Upper lobe of left lung (tissue), 6 donors: ENCODE results near the gene NECAB3. TPM values are rescaled to one million over a fixed set of nuclear protein-coding genes. Genes with fewer than 3 reads are reported as not detected.

Experiments
- ATAC-seq, 2 donors: fragments of 200-7000 bp; cut with Tn5 transposase; one replicate each; pipeline ENCODE4 v1.9.1; 2022; ENCODE audit warnings: mild to moderate bottlenecking in 2 of 2, moderate library complexity in 2 of 2; ENCODE audit not compliant: low FRiP score in 2 of 2
- DNase-seq, 2 donors: peaks; one replicate each; pipeline ENCODE4 v3.0.0-alpha.2; 2019 to 2020
- H3K27ac ChIP-seq, 4 donors: fragments of 200-600 bp; sonication (generic); one replicate each; pipeline ENCODE4 v1.5.1; 2016 to 2019
- H3K27me3 ChIP-seq, 4 donors: fragments of 200-600 bp; sonication (generic); one replicate each; pipeline ENCODE4 v1.5.1; 2017 to 2019
- H3K36me3 ChIP-seq, 4 donors: fragments of 200-600 bp; sonication (generic); one replicate each; pipeline ENCODE4 v1.5.1; 2016 to 2019
- H3K4me1 ChIP-seq, 4 donors: fragments of 200-600 bp; sonication (generic); one replicate each; pipeline ENCODE4 v1.5.1; 2018 to 2019
- H3K4me3 ChIP-seq, 4 donors: fragments of 200-600 bp; sonication (generic); one replicate each; pipeline ENCODE4 v1.5.1; 2017 to 2019; ENCODE audit warnings: mild to moderate bottlenecking in 2 of 4, moderate library complexity in 1 of 4
- H3K9me3 ChIP-seq, 4 donors: fragments of 200-600 bp; sonication (generic); one replicate each; pipeline ENCODE4 v1.5.1; 2018 to 2019
- EP300 ChIP-seq, 4 donors: sonication (generic); formaldehyde crosslinking; IDR thresholded peaks; one replicate each; pipeline ENCODE4 v1.5.1; 2017; ENCODE audit warnings: antibody characterized with exemption in 4 of 4, control low read depth in 2 of 4
- WGBS, 2 donors: methylation state at CpG; one replicate each; pipeline ENCODE4 v1.1.5; 2017 to 2018; 5-methylcytosine and 5-hydroxymethylcytosine counted together
- total RNA-seq, 6 donors: library from RNA; depleted of rRNA in 4 of 6; stranded (reverse); fragments of >200 nt in 4 of 6; gene quantifications; one replicate each; pipeline versions ENCODE4 v1.1.0 to v1.2.1, GENCODE V29; 2016 to 2021
- TF ChIP-seq, protein P1 (sequence below), 6 experiments: fragments of 450-650 bp in 4 of 6; fragments of 200-600 bp in 2 of 6; sonication (generic) in 2 of 6; IDR thresholded peaks; one replicate each; pipeline ENCODE4 v1.5.1; 2016 to 2019; ENCODE audit warnings: antibody characterized with exemption in 6 of 6
- donor health status: DM: no; HTN: no; CAD: no; lungs with moderate emphysema.
- donor health status: DM: no; HTN: yes; CAD: no; lungs with severe emphysema.

Gene NECAB3
- total RNA-seq, 6 donors from 2014 or later = 43.4 to 309 (median 90.6) TPM

DNA sequence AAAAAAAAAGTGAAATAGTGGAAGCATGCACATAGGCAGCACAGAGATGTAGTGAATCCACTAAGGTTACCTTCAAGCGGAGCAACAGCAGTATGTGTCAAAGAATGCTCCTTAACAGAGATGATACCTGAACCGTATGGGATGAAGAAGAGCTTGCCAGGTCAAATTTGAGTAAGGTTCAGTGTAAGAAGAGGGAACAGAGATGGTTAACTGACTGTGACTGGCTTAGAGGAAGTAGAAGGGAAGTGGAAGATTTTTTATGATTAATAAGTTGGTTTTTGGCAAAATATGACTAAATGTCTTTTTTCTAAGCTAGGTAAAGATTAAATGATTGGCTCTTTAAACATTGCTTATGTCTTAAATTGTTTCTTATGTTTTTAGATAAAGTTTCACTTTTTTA lies 64.7 kb downstream of the NECAB3 start:
- 96 to 98% methylated on average over 2 of the region's 2 CpGs for WGBS, 2 donors
- Histone ChIP-seq H3K4me3 (no peak overlapping the region), H3K9me3 (no peaks in the 10 kb centered on the region), H3K4me1 (peaks cover 0 to 4% (median 2%) of the 10 kb centered on the region in 4 donors), H3K27me3 (no peaks in the 10 kb centered on the region), H3K36me3 (peaks cover 7 to 51% (median 25%) of the 10 kb centered on the region in 4 donors), H3K27ac (no peak overlapping the region)
- DNase-seq = no peak
- no peak for TF ChIP-seq EP300 (IDR thresholded peaks at IDR 0.05)
- TF ChIP-seq, protein P1, sequence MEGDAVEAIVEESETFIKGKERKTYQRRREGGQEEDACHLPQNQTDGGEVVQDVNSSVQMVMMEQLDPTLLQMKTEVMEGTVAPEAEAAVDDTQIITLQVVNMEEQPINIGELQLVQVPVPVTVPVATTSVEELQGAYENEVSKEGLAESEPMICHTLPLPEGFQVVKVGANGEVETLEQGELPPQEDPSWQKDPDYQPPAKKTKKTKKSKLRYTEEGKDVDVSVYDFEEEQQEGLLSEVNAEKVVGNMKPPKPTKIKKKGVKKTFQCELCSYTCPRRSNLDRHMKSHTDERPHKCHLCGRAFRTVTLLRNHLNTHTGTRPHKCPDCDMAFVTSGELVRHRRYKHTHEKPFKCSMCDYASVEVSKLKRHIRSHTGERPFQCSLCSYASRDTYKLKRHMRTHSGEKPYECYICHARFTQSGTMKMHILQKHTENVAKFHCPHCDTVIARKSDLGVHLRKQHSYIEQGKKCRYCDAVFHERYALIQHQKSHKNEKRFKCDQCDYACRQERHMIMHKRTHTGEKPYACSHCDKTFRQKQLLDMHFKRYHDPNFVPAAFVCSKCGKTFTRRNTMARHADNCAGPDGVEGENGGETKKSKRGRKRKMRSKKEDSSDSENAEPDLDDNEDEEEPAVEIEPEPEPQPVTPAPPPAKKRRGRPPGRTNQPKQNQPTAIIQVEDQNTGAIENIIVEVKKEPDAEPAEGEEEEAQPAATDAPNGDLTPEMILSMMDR (IDR thresholded peaks at IDR 0.05) = no peak
- no peak for ATAC-seq

Other genes with a start within 250 kb of the NECAB3 start
- gene SNTA1, start 230.7 kb downstream of the NECAB3 start, total RNA-seq = 10 to 100 TPM in 3 of 6 donors, 1 to 10 TPM in 3; 8.2 to 23.4 (median 11.3) TPM
- 10 to 100 TPM; 10.0 to 35.6 (median 16.2) TPM for gene CBFA2T2, start 184.3 kb downstream of the NECAB3 start, total RNA-seq
- gene C20orf144, start 12.1 kb downstream of the NECAB3 start, total RNA-seq = not detected
- gene ACTL10, start 7.5 kb downstream of the NECAB3 start, total RNA-seq = 1 to 10 TPM in 5 of 6 donors, not detected in 1; 1.7 to 3.8 (median 2.1) TPM
- gene E2F1, start 12.0 kb upstream of the NECAB3 start, total RNA-seq = 10 to 100 TPM in 1 of 6 donors, 1 to 10 TPM in 5; 5.5 to 12.9 (median 6.8) TPM
- 10 to 100 TPM; 18.4 to 80.2 (median 29.8) TPM for gene PXMP4, start 45.9 kb upstream of the NECAB3 start, total RNA-seq
- 10 to 100 TPM in 1 of 6 donors, 1 to 10 TPM in 5; 2.0 to 17.8 (median 5.0) TPM for gene ZNF341, start 57.6 kb upstream of the NECAB3 start, total RNA-seq
- 100 to 1,000 TPM in 5 of 6 donors, 10 to 100 TPM in 1; 71.2 to 139 (median 104) TPM for gene CHMP4B, start 136.9 kb upstream of the NECAB3 start, total RNA-seq